ENCODE data around the gene PRICKLE4.

The PRICKLE4 gene

DNA sequence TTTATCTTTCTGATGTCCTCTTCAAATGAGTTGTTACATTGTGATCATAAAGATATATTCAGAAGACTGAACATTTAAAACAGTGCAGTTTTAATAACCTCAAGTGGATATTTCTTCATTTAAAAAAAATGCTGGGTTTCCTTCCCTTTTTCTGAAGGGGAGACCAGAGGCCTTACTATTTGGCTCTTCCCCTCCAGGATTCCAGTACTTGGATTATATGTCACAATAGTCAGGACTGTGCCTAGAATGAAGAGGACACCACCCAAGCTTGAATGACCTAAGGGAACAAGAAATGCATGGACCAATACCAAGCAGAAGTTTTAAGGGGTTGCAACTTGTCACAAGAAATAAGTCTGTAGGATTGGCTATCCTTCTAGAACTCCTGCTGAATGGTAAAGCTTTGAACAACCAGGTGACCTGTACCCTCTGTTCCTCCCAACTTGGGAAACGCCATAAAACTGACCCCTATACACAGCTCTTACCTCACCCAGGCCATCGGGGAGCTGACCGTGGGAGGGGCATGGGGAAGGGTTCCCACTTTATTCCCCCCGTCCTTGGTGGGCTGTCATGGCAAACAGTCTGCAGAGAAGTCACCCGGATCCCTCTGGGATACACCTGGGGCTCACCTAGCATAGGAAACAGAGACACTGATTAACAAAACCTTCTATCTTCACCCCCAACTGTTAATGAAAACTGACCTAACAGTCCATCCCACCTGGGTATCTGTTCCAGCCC is 2.9 kb upstream of the PRICKLE4 start:
- Histone ChIP-seq H3K79me2 (ENCODE audit: low read length) (no peaks in the 10 kb centered on the region), H3K27me3 (replicated peaks; ENCODE audit: insufficient read depth, low read length) (peaks cover 17% of the 10 kb centered on the region), H3K9ac (ENCODE audit: low read length) (no peak overlapping the region), H3K36me3 (replicated peaks; ENCODE audit: insufficient read depth, low read length) (no peaks in the 10 kb centered on the region), H2AFZ (ENCODE audit: low read length) (no peak overlapping the region), H3K4me1 (ENCODE audit: low read length) (peaks cover 5% of the 10 kb centered on the region; the same call in 1 of the 2 replicates), H3F3A (ENCODE audit: insufficient read depth, low read length) (no peaks in the 10 kb centered on the region), H3K27ac (ENCODE audit: low read length) (no peak overlapping the region), H3K4me2 (ENCODE audit: low read depth, low read length) (no peak overlapping the region), H3K9me2 (replicated peaks; ENCODE audit: insufficient read depth, low read length) (no peaks in the 10 kb centered on the region), H3K4me3 (ENCODE audit: low read length) (no peak overlapping the region), H4K20me1 (ENCODE audit: insufficient read depth, low read length) (no peaks in the 10 kb centered on the region), H3K9me3 (replicated peaks; ENCODE audit: insufficient read depth, low read length) (no peaks in the 10 kb centered on the region)
- no peak for DNase-seq
- TF ChIP-seq, protein P1, sequence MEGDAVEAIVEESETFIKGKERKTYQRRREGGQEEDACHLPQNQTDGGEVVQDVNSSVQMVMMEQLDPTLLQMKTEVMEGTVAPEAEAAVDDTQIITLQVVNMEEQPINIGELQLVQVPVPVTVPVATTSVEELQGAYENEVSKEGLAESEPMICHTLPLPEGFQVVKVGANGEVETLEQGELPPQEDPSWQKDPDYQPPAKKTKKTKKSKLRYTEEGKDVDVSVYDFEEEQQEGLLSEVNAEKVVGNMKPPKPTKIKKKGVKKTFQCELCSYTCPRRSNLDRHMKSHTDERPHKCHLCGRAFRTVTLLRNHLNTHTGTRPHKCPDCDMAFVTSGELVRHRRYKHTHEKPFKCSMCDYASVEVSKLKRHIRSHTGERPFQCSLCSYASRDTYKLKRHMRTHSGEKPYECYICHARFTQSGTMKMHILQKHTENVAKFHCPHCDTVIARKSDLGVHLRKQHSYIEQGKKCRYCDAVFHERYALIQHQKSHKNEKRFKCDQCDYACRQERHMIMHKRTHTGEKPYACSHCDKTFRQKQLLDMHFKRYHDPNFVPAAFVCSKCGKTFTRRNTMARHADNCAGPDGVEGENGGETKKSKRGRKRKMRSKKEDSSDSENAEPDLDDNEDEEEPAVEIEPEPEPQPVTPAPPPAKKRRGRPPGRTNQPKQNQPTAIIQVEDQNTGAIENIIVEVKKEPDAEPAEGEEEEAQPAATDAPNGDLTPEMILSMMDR (IDR thresholded peaks at IDR 0.05; ENCODE audit: low read length), result no peak
- no peak for TF ChIP-seq EZH2phosphoT487 (IDR thresholded peaks at IDR 0.05; ENCODE audit: low read length)

DNA sequence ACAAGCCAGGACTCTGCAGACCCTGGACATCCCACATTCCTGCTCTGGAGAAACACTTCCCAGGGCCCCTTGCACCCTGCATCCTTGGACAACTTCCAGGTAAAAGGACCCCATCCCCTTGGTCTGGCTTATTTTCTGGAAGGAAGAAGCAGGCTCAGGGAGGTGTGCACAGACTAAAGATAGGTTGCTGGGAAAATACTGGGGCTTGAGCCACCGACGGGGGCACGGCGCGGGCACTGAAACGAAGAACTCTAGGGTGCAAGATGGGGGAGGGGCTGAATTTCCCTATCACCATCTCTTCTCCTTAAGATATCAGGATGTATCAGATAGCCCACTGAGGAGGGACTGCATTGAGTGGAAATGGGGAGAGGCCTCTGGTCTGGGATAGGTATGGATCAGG is 1.7 kb upstream of the PRICKLE4 start:
- TF ChIP-seq EZH2 (optimal IDR thresholded peaks at IDR 0.05; ENCODE audit: low read depth, low read length) (no peak), EZH2phosphoT487 (IDR thresholded peaks at IDR 0.05; ENCODE audit: low read length) (no peak)
- TF ChIP-seq, protein P1 (IDR thresholded peaks at IDR 0.05; ENCODE audit: low read length), result no peak
- H3K4me2 ChIP-seq (ENCODE audit: low read depth, low read length), result peak overlapping the region; percentile 72
- peaks cover 29% of the 10 kb centered on the region for H3K27me3 ChIP-seq (replicated peaks; ENCODE audit: insufficient read depth, low read length)
- H3K27ac ChIP-seq (ENCODE audit: low read length), result no peak overlapping the region
- H3F3A ChIP-seq (ENCODE audit: insufficient read depth, low read length), result no peaks in the 10 kb centered on the region
- no peaks in the 10 kb centered on the region for H3K9me3 ChIP-seq (replicated peaks; ENCODE audit: insufficient read depth, low read length)
- peak overlapping the region; percentile 55; the same call in 1 of the 2 replicates for H3K9ac ChIP-seq (ENCODE audit: low read length)
- H2AFZ ChIP-seq (ENCODE audit: low read length), result peak overlapping the region; percentile 58; the same call in 1 of the 2 replicates
- H3K4me1 ChIP-seq (ENCODE audit: low read length), result peaks cover 5% of the 10 kb centered on the region; the same call in 1 of the 2 replicates
- H3K36me3 ChIP-seq (replicated peaks; ENCODE audit: insufficient read depth, low read length), result no peaks in the 10 kb centered on the region
- DNase-seq, result no peak
- H3K79me2 ChIP-seq (ENCODE audit: low read length), result no peaks in the 10 kb centered on the region
- peak overlapping the region; percentile 69 for H3K4me3 ChIP-seq (ENCODE audit: low read length)
- H3K9me2 ChIP-seq (replicated peaks; ENCODE audit: insufficient read depth, low read length), result no peaks in the 10 kb centered on the region
- no peaks in the 10 kb centered on the region for H4K20me1 ChIP-seq (ENCODE audit: insufficient read depth, low read length)

DNA sequence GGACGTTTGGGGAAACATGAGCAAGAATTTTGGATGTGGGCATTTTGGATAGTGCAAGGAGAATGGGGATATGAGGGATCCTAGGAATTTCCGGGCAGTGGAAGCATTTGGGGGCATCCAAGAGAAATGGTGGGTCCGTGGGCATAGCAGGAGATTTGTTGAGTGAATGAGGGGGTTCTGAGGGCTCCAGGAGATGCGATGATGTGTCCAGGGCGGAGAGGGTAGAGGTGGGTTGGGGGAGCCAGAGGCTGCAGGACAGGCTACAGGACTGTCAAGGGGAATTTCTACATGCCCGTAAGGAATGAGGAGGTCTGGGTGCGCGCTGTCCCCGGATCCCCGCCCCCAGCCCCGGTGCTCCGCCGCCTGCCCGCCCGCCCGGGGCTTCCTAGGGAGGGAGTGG is 1.2 kb upstream of the PRICKLE4 start:
- Histone ChIP-seq H3K27ac (ENCODE audit: low read length) (no peak overlapping the region), H2AFZ (ENCODE audit: low read length) (peak overlapping the region; percentile 58; the same call in 1 of the 2 replicates)

More for the DNA sequence above, 1.2 kb upstream of the PRICKLE4 start:
- Histone ChIP-seq H3K36me3 (replicated peaks; ENCODE audit: insufficient read depth, low read length) (no peaks in the 10 kb centered on the region), H3F3A (ENCODE audit: insufficient read depth, low read length) (no peaks in the 10 kb centered on the region), H3K4me3 (ENCODE audit: low read length) (peak overlapping the region; percentile 69), H3K4me2 (ENCODE audit: low read depth, low read length) (peak overlapping the region; percentile 72), H3K9me3 (replicated peaks; ENCODE audit: insufficient read depth, low read length) (no peaks in the 10 kb centered on the region), H3K79me2 (ENCODE audit: low read length) (no peaks in the 10 kb centered on the region), H3K9ac (ENCODE audit: low read length) (peak overlapping the region; percentile 55; the same call in 1 of the 2 replicates), H3K9me2 (replicated peaks; ENCODE audit: insufficient read depth, low read length) (no peaks in the 10 kb centered on the region), H3K4me1 (ENCODE audit: low read length) (peaks cover 5% of the 10 kb centered on the region; the same call in 1 of the 2 replicates), H4K20me1 (ENCODE audit: insufficient read depth, low read length) (no peaks in the 10 kb centered on the region), H3K27me3 (replicated peaks; ENCODE audit: insufficient read depth, low read length) (peaks cover 33% of the 10 kb centered on the region)
- no peak for DNase-seq
- TF ChIP-seq EZH2 (optimal IDR thresholded peaks at IDR 0.05; ENCODE audit: low read depth, low read length), result no peak
- TF ChIP-seq, protein P1 (IDR thresholded peaks at IDR 0.05; ENCODE audit: low read length), result no peak
- TF ChIP-seq EZH2phosphoT487 (IDR thresholded peaks at IDR 0.05; ENCODE audit: low read length), result no peak
